Measurements from ENCODE around the gene CLCN5. TPM values are rescaled to one million over a fixed set of nuclear protein-coding genes. Genes with fewer than 3 reads are reported as not detected.

Gene CLCN5
- total RNA-seq, 2 experiments from 2014 or later = 2.5 to 2.9 TPM

GRCh38 chrX:50106051-50106675 lies 183.8 kb downstream of the CLCN5 start:
- H3K27ac Mint-ChIP-seq = no peak overlapping the region
- no peak overlapping the region for H3K4me3 Mint-ChIP-seq
- ChIA-PET CTCF (interaction anchor here (1.2 kb wide), 1 partner anchor 473 kb away, joined by 3 read pairs; no protein-coding TSS in a partner anchor), POLR2A (no interaction called here)
- no peaks in the 10 kb centered on the region for H3K27me3 Mint-ChIP-seq
- no peaks in the 10 kb centered on the region for H3K4me1 Mint-ChIP-seq (ENCODE audit: low read depth)
- H3K9me3 Mint-ChIP-seq = no peaks in the 10 kb centered on the region
- H3K36me3 Mint-ChIP-seq = no peaks in the 10 kb centered on the region
- no peak for DNase-seq
- intact Hi-C loops (cut with micrococcal nuclease) = no loop called here

- POLR2A ChIA-PET = no interaction called here
- H3K4me1 Mint-ChIP-seq (ENCODE audit: low read depth) = no peaks in the 10 kb centered on the region
Observed at GRCh38 chrX:50107470-50107869, 185.1 kb downstream of the CLCN5 start.

GRCh38 chrX:50108264-50108663 lies 185.9 kb downstream of the CLCN5 start:
- Mint-ChIP-seq H3K36me3 (no peaks in the 10 kb centered on the region), H3K27me3 (no peaks in the 10 kb centered on the region), H3K4me1 (ENCODE audit: low read depth) (no peaks in the 10 kb centered on the region), H3K27ac (no peak overlapping the region), H3K9me3 (no peaks in the 10 kb centered on the region), H3K4me3 (no peak overlapping the region)
- CTCF ChIA-PET = no interaction called here
- POLR2A ChIA-PET = no interaction called here
- no peak for DNase-seq
- intact Hi-C loops (cut with micrococcal nuclease) = no loop called here

More at GRCh38 chrX:50107470-50107869, 185.1 kb downstream of the CLCN5 start:
- H3K9me3 Mint-ChIP-seq = no peaks in the 10 kb centered on the region
- no peaks in the 10 kb centered on the region for H3K36me3 Mint-ChIP-seq
- DNase-seq = no peak
- H3K27ac Mint-ChIP-seq = no peak overlapping the region
- CTCF ChIA-PET = no interaction called here
- H3K27me3 Mint-ChIP-seq = no peaks in the 10 kb centered on the region
- intact Hi-C loops (cut with micrococcal nuclease) = no loop called here
- no peak overlapping the region for H3K4me3 Mint-ChIP-seq

- Mint-ChIP-seq H3K4me3 (no peak overlapping the region), H3K9me3 (no peaks in the 10 kb centered on the region), H3K27me3 (no peaks in the 10 kb centered on the region), H3K27ac (no peak overlapping the region), H3K4me1 (ENCODE audit: low read depth) (no peaks in the 10 kb centered on the region), H3K36me3 (no peaks in the 10 kb centered on the region)
- DNase-seq = no peak
- ChIA-PET POLR2A (no interaction called here), CTCF (no interaction called here)
- intact Hi-C loops (cut with micrococcal nuclease) = no loop called here
Observed at GRCh38 chrX:50111742-50112141, 189.3 kb downstream of the CLCN5 start.

GRCh38 chrX:50114113-50114512 lies 191.7 kb downstream of the CLCN5 start:
- no peaks in the 10 kb centered on the region for H3K36me3 Mint-ChIP-seq
- CTCF ChIA-PET = no interaction called here
- POLR2A ChIA-PET = no interaction called here
- H3K4me1 Mint-ChIP-seq (ENCODE audit: low read depth) = no peaks in the 10 kb centered on the region
- H3K27ac Mint-ChIP-seq = no peak overlapping the region
- no peak overlapping the region for H3K4me3 Mint-ChIP-seq
- intact Hi-C loops (cut with micrococcal nuclease) = no loop called here
- no peak for DNase-seq
- H3K9me3 Mint-ChIP-seq = no peaks in the 10 kb centered on the region
- H3K27me3 Mint-ChIP-seq = no peaks in the 10 kb centered on the region

GRCh38 chrX:50115973-50116372 lies 193.6 kb downstream of the CLCN5 start:
- Mint-ChIP-seq H3K27ac (no peak overlapping the region), H3K36me3 (no peaks in the 10 kb centered on the region), H3K9me3 (no peaks in the 10 kb centered on the region), H3K27me3 (no peaks in the 10 kb centered on the region), H3K4me1 (ENCODE audit: low read depth) (no peaks in the 10 kb centered on the region), H3K4me3 (no peak overlapping the region)
- CTCF ChIA-PET = no interaction called here
- DNase-seq = no peak
- POLR2A ChIA-PET = no interaction called here
- intact Hi-C loops (cut with micrococcal nuclease) = no loop called here

- Mint-ChIP-seq H3K27me3 (no peaks in the 10 kb centered on the region), H3K4me3 (no peak overlapping the region), H3K36me3 (no peaks in the 10 kb centered on the region), H3K9me3 (no peaks in the 10 kb centered on the region), H3K4me1 (ENCODE audit: low read depth) (no peaks in the 10 kb centered on the region), H3K27ac (no peak overlapping the region)
- intact Hi-C loops (cut with micrococcal nuclease) = no loop called here
- ChIA-PET CTCF (no interaction called here), POLR2A (no interaction called here)
- DNase-seq = no peak
Observed at GRCh38 chrX:50117476-50117875, 195.1 kb downstream of the CLCN5 start.

GRCh38 chrX:50125480-50125879 lies 203.1 kb downstream of the CLCN5 start:
- Mint-ChIP-seq H3K36me3 (no peaks in the 10 kb centered on the region), H3K4me1 (ENCODE audit: low read depth) (no peaks in the 10 kb centered on the region), H3K9me3 (no peaks in the 10 kb centered on the region), H3K27ac (no peak overlapping the region), H3K4me3 (no peak overlapping the region), H3K27me3 (peaks cover 8% of the 10 kb centered on the region)
- DNase-seq = no peak
- ChIA-PET POLR2A (no interaction called here), CTCF (no interaction called here)
- intact Hi-C loops (cut with micrococcal nuclease) = no loop called here

- no peak for DNase-seq
- ChIA-PET CTCF (no interaction called here), POLR2A (no interaction called here)
- H3K36me3 Mint-ChIP-seq = no peaks in the 10 kb centered on the region
- no peak overlapping the region for H3K4me3 Mint-ChIP-seq
- H3K27ac Mint-ChIP-seq = no peak overlapping the region
- no peaks in the 10 kb centered on the region for H3K4me1 Mint-ChIP-seq (ENCODE audit: low read depth)
- no peaks in the 10 kb centered on the region for H3K9me3 Mint-ChIP-seq
- intact Hi-C loops (cut with micrococcal nuclease) = no loop called here
- no peaks in the 10 kb centered on the region for H3K27me3 Mint-ChIP-seq
Observed at GRCh38 chrX:50147972-50148371, 225.6 kb downstream of the CLCN5 start.

Small RNA genes lying within 50 kb of the gene (microRNA-seq; reads per million reads assigned to microRNA genes)
- 236 reads per million, percentile 75 among the genes with 10 or more reads in this experiment for gene MIR188 (ENCODE audit: borderline microRNAs expressed, borderline number of aligned reads, borderline replicate concordance)
- 114 reads per million, percentile 65 among the genes with 10 or more reads in this experiment for gene MIR362 (ENCODE audit: borderline microRNAs expressed, borderline number of aligned reads, borderline replicate concordance)
- 7.5 reads per million, percentile 27 among the genes with 10 or more reads in this experiment for gene MIR500A (ENCODE audit: borderline microRNAs expressed, borderline number of aligned reads, borderline replicate concordance)
- not detected for gene MIR500B (ENCODE audit: borderline microRNAs expressed, borderline number of aligned reads, borderline replicate concordance)
- 76.2 reads per million, percentile 61 among the genes with 10 or more reads in this experiment for gene MIR501 (ENCODE audit: borderline microRNAs expressed, borderline number of aligned reads, borderline replicate concordance)
- 43.6 reads per million, percentile 55 among the genes with 10 or more reads in this experiment for gene MIR502 (ENCODE audit: borderline microRNAs expressed, borderline number of aligned reads, borderline replicate concordance)
- 800 reads per million, percentile 84 among the genes with 10 or more reads in this experiment for gene MIR532 (ENCODE audit: borderline microRNAs expressed, borderline number of aligned reads, borderline replicate concordance)
- gene MIR660 (ENCODE audit: borderline microRNAs expressed, borderline number of aligned reads, borderline replicate concordance) = 370 reads per million, percentile 78 among the genes with 10 or more reads in this experiment

Other genes with a start within 250 kb of the CLCN5 start
- gene PAGE1, start 226.6 kb upstream of the CLCN5 start, total RNA-seq = not detected
- not detected for gene PAGE4, start 93.3 kb upstream of the CLCN5 start, total RNA-seq
- gene USP27X, start 43.1 kb upstream of the CLCN5 start, total RNA-seq = 1 to 10 TPM; 2.0 TPM

Data from activated CD4-positive, alpha-beta memory T cell treated with anti-CD3 and anti-CD28 coated beads for 36 hours (primary cell).